ENCODE data around the gene FEM1B.
A peak's percentile ranks its signal among the peaks of the same experiment; 100 is the strongest.

Gene FEM1B

GRCh38 chr15:68285259-68285980 is 7.9 kb downstream of the FEM1B start:
- DNase-seq (ENCODE audit: low read depth), result peak; percentile 61

GRCh38 chr15:68286256-68286655 is 8.7 kb downstream of the FEM1B start:
- no peak for DNase-seq (ENCODE audit: low read depth)

DNA sequence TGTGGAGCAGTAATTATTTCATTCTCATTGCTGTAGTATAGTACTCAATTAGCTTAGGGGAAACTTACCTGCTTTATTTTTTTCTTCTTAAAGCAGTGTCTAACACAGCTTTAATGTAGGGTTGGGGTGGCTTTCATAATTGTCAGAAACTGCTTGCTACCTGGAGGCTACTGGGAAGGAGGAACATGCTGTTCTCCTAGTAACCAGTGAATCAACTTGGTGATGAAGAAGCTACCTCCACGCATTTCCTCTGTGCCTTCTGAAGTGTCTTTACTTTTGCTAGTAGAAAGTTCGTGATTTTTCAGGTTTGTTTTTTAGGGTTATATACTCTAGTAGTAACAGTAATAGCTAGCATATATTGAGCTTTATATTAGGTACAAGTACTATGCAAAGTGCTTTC is 11.5 kb downstream of the FEM1B start:
- DNase-seq (ENCODE audit: low read depth), result no peak

DNA sequence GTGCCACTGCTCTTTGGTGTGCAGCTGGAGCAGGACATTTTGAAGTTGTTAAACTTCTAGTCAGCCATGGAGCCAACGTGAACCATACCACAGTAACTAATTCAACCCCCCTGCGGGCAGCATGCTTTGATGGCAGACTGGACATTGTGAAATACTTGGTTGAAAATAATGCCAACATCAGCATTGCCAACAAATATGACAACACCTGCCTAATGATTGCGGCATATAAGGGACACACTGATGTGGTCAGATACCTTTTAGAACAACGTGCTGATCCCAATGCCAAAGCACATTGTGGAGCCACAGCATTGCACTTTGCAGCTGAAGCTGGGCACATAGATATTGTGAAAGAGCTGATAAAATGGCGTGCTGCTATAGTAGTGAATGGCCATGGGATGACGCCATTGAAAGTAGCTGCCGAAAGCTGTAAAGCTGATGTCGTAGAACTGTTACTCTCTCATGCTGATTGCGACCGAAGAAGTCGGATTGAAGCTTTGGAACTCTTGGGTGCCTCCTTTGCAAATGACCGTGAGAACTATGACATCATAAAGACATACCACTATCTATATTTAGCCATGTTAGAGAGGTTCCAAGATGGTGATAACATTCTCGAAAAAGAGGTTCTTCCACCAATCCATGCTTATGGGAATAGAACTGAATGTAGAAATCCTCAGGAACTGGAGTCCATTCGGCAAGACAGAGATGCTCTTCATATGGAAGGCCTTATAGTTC is 12.2 kb downstream of the FEM1B start:
- DNase-seq (ENCODE audit: low read depth), result no peak

DNA sequence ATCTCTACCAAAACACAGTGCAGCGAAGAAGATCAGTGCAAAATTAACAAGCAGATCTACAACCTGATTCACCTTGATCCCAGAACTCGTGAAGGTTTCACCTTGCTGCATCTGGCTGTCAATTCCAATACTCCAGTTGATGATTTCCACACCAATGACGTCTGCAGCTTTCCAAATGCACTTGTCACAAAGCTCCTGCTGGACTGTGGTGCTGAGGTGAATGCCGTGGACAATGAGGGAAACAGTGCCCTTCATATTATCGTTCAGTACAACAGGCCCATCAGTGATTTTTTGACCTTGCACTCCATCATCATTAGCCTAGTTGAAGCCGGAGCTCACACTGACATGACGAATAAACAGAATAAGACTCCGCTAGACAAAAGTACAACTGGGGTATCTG is 13.2 kb downstream of the FEM1B start:
- no peak for DNase-seq (ENCODE audit: low read depth)

- DNase-seq (ENCODE audit: low read depth), result no peak
Measured at GRCh38 chr15:68292157-68292781, 14.7 kb downstream of the FEM1B start.

- DNase-seq (ENCODE audit: low read depth), result no peak
Measured at GRCh38 chr15:68292967-68293366, 15.4 kb downstream of the FEM1B start.

GRCh38 chr15:68295014-68295805 is 17.7 kb downstream of the FEM1B start:
- peak; percentile 28 for DNase-seq (ENCODE audit: low read depth)

DNA sequence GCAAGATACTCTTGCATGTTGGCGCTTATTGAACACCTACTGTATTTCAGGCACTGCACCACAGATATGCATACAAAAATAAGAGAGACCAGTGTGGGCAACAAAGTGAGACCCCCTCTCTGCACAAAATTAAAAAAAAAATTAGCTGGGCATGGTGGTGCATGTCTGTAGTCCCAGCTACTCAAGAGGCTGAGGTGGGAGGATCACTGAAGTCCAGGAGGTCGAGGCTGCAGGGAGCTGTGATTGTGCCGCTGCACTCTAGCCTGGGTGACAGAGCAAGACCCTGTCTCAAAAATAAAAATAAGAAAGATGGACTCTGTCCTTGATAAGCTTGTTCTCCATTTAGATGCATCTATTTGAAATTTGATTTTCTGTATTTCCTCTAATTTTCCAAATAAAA is 20.8 kb downstream of the FEM1B start:
- no peak for DNase-seq (ENCODE audit: low read depth)

GRCh38 chr15:68298882-68299381 is 21.4 kb downstream of the FEM1B start:
- peak; percentile 28 for DNase-seq (ENCODE audit: low read depth)

DNA sequence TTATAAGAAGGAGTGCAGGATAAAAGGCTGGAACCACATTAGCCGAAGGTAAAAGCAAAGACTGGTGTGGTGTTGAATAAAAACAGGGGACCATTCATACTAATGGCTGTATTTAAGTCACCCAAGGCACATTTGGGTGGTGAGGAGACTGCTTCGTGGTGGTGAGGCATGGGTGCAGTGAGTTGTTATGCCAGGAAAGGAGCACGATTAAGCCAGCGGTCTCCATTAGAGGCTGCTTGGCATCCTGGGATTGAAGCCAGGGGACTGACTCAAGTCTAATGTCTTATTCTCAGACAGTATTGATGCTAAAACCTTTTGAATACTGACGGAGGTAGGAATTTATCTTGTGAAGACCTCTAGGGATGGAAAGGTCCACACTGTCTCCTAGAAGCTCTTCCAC is 21.9 kb downstream of the FEM1B start:
- DNase-seq (ENCODE audit: low read depth), result no peak

DNA sequence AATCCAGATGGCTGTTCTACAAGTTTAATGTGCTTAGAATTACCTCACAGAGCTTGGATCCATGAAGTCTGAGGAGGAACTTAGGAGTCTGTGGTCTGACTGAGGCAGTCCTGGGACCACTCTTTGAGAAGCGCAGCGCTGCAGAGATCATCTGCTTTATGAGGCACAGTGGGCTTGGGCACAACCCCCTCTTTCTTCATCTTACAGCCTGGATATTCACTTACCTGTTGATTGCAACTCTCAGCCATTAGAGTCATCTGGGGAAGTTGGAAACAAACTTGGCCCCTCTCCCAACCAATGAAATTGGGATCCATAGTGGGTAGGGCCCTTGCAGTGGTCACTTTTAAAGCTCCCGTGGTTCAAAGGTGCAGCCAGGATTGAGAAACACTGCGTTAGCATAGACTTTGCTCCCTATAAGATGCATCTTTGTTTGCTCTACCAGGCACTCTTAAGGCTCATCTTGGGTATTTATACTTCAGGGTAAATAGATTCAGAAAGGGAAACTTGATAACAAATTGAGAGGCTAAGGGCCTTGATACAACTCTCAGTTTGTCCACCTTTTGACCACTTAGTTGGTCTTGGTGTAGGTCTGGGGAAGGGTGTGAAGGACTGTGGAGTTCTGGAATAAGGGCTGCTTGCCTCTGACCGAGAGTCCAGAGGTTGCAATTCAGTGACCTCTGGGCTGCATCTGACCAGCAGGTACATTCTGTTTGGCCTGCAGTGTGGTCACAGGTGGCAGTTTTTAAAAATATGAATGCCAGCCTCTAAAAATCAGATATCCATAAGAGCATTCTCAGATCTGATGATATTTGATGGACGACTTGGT is 22.8 kb downstream of the FEM1B start:
- no peak for DNase-seq (ENCODE audit: low read depth)

DNA sequence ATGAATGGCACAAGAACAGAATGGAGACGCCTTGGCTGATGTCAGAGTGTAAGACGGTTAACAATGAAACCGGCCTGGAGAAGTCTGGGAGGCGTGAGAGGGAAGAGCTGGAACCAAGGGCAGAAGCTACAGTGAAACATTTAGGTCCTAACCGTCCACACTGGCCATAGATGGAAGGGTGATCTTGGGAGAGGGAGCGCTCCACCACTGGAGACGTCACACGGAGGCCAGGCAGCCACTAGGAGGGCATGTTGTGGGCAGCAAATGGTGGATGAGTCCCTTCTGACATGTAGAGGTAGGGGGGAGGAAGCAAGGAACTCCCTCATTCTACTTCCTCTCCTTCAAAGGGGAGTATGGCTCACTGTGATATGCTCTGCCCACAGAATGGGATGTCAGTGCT is 23.8 kb downstream of the FEM1B start:
- no peak for DNase-seq (ENCODE audit: low read depth)

DNA sequence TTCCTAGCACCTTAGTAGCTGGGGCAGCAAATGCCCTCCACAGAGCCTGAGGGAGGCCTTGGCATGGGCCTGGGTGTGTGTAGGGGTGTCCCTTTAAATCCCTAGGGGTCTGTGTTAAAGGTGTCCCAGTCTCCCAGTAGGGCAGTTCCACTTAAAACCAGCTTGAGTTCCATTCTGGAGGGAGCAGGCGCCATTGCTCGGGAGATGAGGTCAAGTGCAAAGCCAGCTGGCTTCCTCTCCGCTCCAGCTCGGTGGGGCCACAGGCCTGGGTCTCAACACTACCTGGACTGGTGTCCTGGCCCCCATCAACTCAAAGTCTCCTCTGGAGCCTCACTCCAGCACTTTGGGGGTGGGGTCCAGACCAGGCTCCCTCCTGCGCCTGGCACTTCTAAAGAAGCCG is 25.2 kb downstream of the FEM1B start:
- DNase-seq (ENCODE audit: low read depth), result no peak

DNA sequence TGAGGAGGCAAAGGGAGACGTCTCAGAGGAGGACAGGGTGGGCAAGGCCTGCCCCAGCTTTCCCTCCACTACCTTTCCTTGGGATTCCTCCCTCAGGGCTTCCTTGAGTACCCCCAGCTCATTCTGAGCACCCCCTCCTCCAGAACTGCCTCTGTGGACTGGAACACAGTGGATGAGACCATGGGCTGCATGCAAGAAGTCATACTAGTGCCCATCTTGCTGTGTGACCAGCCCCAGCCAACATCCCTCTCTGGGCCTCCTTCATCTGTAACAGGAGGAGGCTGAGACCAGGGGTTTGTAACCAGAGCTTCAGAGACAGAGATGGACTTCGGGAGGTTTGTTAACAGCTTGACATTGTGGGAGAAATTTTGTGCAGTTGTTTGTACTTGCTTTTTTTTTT is 25.6 kb downstream of the FEM1B start:
- no peak for DNase-seq (ENCODE audit: low read depth)

DNA sequence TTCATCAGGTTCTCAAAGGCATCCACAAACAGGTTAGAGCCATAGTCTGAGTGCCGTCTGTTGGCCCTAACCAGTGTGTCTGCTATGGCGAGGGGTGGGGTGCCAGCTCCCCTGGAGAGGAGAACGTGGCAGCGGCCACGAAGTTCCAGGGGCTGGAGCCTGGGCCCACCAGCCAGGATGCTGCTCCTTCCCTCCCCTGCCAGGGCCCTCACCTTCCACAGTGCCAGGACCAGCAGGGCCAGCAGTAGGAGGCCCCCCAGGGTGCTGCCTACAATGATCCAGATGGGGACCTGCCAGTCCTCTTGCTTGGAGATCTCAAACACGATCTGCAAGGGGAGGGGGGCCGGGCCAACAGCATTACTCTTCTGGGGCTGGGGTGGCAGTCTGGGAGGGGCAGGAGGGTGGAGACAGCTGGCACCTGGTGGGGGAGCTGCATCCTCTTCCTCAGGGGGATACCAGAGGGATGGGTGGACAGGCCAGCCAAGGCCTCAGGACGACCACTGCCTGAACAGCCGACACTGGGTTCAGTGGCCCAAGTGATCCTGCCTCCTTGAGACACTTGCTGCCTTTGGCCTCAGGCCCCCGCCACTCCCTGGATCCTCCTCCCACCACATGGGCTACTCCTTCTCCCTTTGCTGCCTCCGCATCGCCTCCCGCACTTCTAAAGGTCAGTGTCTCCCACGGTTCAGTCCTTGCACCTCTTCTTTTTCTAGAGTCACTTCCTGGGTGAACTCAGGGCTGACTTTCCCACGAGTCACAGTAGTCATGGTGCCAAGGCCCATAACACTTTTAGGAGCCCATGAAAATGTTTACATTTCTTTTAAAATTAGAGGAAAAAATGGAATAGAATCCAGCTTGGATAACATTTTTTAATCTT is 26.3 kb downstream of the FEM1B start:
- DNase-seq (ENCODE audit: low read depth), result no peak

GRCh38 chr15:68304589-68305337 is 27.2 kb downstream of the FEM1B start:
- DNase-seq (ENCODE audit: low read depth), result no peak

GRCh38 chr15:68305420-68305871 is 27.9 kb downstream of the FEM1B start:
- DNase-seq (ENCODE audit: low read depth), result no peak

- DNase-seq (ENCODE audit: low read depth), result no peak
Measured at GRCh38 chr15:68307131-68307928, 29.8 kb downstream of the FEM1B start.
